GM19328 (cell line): ENCODE measurements around the gene VANGL2.

Experiments used
- ATAC-seq: cut with Tn5 transposase; IDR thresholded peaks from one replicate; pipeline ENCODE4 v1.9.1; 2021; ENCODE audit warnings: mild to moderate bottlenecking, moderate library complexity; ENCODE audit not compliant: unreplicated experiment

Gene VANGL2

DNA sequence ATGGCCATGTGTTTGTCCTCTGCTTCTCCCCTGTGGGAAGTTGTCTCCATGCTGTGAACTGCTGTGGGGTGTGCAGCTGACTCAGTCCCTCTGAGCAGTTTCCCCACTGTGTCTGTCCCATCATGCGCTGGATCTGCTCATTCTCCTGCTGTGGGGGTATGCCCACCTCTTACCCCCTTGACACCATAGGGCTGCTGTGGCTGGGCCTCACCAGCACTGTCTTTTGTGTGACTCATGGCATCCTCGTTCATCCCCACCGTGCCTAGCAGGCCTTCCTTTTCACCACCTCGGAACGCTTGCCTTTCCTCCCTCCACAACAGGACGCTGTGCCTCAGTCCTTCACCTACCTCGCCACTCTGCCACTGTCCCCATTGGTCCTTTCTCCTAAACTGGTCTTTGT lies 27.3 kb downstream of the VANGL2 start:
- no peak for ATAC-seq

DNA sequence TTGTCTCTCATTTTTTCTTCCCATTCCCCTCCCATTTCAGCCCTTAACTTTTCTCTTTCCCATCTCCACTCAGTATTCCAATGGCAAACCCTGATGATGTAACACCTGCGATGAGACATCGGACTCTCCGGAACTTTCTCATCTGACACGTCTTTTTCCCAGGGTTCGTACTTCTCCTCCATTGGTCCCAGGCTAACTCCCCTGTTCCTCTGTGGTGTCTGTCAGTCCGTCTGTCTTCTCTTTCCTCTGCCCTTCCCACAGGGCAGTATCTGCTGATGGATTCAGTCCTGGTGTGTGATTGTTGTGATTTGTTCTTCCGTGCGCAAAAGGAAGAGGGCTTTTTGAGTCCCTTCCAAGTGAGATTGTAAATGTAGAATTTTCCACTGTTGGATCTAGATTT lies 27.7 kb downstream of the VANGL2 start:
- no peak for ATAC-seq

DNA sequence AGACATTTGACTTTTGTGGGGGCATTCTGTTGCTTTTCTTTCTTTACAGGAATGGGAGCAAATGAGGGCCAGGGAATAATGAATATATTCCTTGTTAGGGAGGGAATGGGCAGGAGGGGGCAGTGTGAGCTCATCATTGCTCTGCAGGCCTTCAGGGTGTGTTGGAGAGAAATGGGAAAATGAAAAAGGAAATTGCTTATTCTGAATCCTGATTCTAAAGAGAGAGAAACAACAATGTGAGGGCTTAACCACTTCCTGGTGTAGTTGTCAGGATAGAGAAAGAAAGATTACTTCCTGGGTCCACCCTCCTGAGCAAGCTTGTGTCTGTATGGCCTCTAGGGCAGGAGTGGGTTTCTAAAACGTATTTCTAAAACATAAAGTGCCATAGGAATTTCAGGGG lies 28.3 kb downstream of the VANGL2 start:
- no peak for ATAC-seq

DNA sequence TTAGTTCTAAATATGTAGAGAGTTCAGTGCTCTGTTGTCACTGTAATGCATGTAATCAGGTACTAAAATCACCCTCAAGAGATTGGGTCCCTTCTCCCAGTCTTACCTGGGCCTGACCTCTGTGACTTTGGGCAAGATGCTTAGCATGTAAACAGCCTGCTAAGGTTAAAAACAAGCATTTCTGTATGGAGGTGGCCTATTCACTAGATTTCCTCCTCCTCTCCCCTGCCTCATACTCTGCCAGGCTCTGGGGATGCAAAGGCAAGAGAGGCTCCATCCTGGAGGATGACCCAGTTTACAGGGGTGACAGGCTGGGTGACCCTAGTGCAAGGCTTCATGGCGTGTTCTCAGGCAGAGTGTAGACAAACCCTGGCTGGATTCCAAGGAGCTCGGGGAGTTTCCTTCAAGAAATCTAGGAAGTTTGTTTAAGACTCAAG lies 28.8 kb downstream of the VANGL2 start:
- ATAC-seq, result no peak

DNA sequence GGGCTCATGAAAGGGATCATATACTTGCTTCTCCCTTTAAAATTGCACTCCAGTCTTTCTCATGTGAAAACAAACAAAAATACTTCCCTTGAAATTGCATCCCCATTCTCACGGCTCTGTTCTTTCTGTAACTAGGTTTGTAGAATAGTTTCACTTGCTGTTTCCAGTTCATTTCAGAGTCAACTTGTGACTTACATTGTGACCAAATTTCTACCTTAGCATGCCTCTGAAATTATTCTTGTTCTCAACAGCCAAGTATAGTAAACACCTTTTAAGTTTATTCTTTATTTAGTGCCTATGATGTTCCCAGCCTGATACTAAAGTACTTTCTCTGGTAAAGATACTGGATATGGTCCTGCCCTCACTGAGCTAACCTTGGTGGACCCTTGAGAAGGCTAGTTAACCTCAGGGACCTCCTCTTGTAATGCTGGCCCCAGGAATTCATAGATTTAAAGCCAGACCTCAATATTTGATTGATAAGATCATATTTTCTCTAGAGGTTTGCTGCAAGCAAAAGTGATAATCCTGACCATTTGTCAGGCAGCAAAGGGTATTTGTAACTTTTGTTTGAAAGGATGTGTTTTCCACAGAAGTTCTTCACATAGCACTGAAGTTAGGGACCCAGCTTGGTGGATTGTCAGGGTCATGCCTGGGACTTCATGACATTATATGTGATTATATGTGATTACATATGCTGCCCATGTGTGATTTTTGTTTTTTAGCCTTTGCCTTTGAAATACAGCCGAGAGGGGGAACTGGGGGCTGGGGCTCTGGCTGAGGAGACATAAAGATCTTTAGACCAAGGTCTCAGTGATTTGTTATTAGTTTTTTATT lies 29.6 kb downstream of the VANGL2 start:
- peak; percentile 48 for ATAC-seq

DNA sequence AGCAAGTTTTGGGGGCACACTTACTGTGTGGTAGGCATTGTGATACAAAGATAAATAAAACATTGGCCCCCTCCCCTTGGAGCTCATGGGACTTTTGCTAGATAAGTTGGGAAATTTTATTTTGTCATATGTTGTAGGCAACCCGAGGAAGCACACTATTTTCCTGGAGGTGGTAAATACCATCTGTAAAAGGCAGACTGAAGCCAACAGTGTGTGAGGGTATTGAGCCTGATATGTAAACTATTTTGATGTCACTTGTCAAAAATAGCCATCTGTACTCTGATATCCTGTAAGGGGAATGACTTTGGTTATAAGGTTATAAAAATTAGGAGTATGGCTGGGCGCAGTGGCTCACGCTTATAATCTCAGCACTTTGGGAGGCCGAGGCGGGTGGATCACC lies 30.6 kb downstream of the VANGL2 start:
- ATAC-seq, result no peak

DNA sequence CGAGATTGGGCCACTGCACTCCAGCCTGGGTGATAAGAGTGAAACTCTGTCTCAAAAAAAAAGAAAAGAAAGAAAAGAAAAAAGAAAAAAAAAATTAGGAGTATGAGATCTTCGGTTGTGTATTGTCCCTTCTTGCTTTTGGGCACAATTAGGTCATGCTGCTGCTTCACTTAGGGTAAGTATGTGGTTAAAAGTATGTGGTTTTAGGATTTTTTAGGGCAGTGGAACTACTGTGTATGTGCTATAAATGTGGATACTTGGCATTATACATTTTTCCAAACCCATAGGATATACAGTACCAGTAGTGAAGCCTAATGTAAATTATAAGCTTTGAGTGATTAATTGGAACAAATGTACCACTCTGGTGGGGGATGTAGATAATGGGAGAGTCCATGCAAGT lies 31.2 kb downstream of the VANGL2 start:
- ATAC-seq, result no peak

DNA sequence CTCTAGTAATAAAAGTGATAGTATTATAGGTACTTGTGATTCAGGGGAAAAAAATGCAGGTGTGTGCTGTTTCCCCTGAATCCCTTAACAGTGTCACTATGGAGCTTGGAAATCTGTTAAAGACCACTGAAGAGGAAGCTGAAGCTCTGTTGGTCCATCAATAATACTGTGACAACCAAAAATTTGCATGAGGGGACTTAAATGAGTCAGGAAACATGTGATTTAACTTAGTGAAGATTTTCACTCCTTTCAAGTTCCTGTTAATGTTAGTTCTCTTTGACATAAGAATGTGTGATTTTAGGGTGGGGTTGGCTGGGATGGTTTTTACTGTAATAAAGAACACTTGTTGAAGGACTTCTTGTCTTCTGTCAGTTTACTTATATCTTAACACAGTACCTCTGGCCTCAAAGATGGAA lies 32.0 kb downstream of the VANGL2 start:
- ATAC-seq, result peak; percentile 46

DNA sequence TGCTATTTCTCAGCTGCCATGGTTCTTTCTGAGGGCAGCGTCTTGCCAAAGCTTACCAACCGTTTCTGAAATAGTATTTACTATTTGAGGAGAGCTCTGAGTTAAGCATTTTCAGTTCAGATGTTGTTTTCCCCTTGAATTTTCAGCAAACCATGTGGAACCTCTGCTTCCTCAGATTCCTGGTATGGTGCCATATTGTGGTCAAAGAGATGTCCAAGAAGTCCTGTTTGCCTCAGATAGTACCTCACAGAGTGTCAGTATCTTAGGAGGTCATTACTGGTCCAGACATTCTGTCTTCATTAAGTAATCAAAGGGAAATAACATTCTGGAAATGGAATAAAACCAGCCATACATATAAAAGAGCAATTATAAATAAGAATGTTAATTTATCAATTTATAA lies 36.6 kb downstream of the VANGL2 start:
- no peak for ATAC-seq

DNA sequence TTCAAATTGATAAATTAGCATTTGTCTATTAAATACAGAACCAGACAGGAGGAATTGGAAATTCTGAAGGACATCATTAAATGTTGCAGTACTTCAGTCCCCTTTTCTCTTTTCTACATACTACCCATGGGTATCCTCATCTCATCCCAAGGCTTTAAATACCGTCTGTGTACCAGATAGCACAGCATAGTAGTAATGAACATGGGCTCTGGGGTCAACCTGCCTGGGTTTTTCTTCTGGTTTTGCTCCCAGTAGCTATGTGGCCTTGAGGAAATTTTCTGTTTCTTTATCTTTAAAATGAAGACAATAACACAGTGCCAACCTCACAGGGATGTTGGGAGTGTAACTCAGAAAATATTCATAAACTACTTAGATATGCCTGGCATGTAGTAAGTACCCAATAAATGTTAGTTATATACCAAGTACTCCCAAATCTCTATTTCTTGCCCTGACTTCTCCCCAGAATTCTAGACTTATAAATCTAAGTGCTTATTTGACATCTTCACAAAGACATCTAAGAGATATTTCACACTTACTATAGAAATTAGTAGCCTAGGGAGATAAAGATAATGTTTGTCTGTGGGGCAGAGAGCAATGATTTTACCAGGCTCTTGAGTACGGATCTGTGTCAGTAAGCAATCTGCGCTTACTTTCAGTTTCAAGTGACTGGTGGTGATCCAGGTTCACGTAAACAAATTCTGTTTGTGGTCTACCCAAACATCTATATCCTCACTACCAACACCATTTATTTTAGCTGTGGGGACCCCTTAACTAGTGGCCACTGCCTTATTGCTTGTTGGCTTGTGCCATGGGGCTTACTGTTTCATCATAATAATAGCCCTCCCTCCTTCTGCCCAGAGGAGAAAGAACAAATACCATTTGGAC lies 37.3 kb downstream of the VANGL2 start:
- no peak for ATAC-seq

DNA sequence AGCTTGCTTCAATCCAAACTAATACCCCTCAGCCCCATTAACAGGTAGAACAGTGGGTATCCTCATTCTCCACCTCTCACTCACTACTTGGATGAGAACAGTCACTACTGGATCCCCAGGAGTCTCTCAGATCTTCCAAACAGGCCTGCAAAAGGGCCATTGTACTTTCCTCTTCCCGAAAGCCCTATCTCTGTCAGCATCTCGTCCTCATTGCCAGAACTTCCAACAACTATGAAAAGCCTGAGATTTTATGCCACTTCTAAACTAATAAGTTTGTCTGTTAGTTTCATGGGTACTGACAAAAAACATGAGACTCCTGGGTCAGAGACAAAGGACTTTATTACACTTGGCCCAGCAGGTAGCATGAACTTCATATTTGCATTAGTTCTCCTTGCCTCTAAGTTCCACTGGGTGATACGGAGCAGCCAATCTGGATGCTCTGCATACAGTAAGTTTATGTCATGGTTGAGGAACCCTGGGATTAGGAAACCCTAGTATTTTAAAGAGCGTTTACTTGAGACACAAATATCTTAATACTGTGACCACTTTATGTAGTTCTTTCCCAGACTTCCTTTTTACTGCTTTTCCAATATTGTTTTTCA lies 38.1 kb downstream of the VANGL2 start:
- no peak for ATAC-seq

DNA sequence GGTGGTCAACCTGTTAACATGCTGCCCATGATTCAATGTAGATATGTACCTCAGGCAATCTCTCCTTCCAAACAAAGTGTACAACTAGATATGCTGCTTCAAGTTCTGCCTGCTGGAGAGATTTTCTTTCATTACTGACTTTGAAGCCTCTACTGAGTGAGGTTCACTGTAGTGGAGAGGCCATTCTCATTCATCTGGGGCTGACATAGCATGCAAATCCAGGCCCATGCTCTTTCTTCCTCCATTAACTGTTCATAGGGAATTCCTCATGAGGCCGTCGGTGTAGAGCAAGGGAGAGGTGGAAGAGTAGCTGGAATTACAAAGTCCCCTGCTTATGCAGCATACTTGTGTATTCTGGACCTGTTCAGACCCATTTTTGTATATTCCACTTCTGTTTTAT lies 38.6 kb downstream of the VANGL2 start:
- no peak for ATAC-seq

DNA sequence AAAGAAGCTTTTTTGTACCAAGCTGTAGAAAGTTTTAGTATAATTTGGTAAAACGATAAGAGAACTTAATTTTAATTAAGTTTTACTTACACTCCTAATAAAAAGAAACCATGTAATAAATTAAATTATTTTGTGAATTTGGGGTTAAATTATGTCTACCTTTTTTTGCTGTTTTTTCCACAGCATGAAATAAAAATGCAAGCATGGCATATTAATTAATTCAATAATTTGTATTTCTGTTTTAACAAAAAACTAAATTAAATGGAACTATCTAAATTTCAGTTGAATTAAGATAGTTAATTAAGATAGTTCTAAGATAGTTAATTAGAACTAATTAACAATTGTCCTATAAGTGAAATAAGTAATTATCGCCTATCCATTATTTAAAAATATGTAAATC lies 39.4 kb downstream of the VANGL2 start:
- ATAC-seq, result no peak

DNA sequence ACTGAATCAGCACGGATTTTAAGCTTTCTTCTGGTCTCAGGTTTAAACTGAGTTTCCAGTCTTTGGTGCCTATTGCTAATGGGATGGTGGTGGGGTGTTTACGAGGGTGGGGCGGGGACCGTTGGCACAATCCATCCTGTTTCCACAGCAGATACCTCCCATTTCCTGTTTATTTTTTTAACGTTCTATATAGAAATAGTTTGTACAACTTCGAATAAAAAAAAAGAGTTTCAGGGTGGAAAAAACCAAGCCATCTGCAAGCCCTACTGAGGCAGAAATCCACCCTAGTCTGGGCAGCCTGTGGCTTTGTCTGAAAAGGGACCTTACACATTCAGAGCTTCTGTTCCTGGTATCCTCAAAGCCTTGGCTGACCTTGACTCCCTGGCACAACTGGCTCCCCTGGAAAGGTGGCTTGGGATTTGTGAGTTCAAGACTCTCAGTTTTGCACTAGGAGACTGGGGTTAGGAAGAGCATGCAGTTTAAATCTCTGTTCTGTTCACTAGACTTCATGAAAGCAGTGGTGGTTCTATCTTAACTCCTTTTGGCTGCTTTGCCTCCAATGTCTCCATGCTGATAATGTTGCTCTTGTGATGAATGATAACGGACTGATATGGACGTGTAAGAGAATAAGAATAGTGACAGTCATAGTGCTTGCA lies 46.7 kb downstream of the VANGL2 start:
- no peak for ATAC-seq

DNA sequence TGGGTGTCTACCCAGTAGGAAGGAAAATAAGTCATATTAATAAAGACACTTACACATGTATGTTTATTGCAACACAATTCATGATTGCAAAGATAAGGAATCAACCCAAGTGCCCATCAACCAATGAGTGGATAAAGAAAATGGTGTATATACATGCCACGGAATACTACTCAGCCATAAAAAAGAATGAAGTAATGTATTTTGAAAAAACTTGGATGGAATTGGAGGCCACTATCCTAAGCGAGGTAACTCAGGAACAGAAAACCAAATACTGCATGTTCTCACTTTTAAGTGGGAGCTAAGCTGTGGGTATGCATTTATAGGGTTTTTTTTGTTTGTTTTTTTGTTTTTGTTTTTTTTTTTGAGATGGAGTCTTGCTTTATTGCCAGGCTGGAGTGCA lies 49.1 kb downstream of the VANGL2 start:
- no peak for ATAC-seq

DNA sequence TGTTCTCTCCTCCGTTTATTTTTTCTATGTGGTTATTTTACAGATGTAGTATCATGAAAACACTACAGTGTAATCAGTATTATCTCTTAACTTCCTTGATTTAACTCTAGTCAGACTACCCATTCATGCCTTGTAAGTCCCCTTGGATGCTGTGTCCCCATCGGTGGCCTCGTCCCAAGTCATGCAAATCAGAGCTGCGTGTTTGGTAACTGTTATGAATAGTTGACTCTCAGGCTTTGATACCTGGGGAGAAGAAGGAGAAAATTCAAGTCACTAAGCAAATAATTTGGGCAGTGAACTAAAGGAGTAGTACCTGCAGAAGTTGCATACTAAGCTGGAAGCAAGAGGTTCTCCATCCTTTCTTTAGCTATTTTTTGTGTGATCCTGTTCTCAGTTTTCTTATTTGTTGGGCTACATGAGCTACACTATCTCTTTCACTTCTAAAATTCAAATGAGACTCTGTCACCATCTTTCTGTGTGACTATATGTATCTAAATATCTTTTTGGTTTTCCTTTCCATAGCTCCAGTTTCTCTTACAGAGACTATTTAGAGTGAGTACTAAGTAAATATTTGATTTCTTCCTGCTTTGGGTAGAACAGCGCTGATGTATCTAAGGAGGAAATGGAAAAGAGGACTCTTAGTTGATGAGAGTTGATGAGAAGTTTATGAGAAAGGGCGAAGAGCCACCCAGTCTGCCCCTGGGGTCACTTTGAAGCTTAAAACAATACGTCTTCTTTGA lies 50.9 kb downstream of the VANGL2 start:
- no peak for ATAC-seq

DNA sequence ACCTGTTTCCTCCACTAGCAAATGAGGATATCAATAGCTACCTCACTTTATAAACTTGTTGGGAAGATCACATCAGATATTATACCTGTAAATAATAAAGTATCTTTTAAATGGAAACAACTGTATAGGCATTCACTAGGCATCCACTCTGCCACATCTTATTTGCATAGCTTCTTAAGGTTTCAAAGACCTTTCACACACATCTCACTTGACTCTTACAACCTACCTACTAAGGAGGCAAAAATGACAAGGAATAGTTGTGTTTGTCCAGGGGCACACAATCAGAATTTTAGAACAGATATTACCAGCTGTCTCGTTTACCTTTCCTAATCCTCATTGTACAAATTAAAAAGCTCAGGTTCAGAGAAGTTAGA lies 51.5 kb downstream of the VANGL2 start:
- no peak for ATAC-seq

DNA sequence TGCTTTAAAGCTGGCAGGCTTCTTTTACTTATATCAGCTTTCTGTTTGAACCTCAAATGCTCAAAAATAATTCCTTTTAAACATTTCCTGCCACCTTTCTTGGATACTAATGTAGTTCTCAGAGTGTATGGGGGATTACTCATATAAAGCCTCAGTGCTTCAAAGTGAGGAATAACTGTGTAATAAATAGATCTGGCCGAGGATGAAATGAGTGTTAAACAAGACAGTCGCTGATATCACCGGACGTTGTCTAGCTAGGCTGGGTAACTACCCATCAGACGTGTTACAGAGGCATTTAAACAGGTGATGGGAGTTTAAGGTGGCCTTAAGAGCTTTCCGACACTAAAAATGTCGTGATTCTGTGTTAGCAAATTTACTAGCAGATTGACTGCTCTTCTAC lies 53.1 kb downstream of the VANGL2 start:
- no peak for ATAC-seq

DNA sequence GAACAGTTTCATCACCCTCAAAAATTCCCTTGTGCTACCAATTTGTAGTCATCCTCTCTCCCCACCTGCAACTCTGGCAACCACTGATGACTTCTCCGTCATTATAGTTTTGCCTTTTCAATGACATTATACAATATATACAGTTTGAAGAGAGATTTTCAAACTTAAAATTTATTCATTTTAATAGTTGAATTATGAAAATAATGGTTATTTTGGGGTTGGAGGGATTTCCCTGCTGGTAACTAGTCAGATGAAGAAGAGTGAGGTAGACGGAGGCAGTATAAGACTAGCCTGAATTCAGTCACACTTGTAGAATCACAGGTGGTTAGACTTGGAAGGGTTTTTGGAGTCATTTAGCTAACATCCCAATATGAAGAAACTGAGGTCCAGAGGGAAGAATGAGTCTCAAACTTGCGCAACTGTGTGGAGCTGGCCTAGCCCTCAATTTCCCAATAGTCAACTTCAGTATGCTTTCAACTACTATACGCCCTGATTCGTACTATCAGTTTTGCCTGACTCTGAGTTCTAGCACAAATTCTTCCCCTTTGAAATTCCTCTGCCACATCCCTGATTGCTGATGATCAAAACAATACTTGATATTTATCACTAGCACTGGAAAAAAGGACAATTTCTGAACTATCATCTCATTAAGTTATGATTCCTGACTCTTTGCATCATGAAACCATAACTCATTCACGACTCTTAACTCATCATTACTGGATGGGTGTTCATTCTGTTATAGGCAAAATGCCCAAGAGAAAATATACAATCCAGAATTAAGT lies 54.2 kb downstream of the VANGL2 start:
- no peak for ATAC-seq

DNA sequence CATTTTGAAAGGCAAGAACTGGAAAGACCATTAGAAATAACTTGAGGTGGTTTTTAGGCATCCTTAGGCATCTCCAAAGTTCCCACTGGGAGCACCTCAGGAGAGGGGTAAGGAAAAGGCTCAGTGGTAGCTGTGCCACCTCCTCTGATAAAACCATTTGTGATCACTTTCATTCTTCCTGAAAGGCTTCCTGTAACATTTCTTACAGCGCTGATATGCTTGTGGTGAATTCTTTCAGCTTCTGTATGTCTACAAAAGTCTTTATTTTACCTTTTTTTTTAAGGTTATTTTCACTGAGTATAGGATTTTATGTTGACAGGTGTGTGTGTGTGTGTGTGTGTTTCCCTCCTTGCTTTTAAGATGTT lies 54.8 kb downstream of the VANGL2 start:
- ATAC-seq, result no peak
